ENCODE measurements around the gene USH2A.

Gene USH2A

DNA sequence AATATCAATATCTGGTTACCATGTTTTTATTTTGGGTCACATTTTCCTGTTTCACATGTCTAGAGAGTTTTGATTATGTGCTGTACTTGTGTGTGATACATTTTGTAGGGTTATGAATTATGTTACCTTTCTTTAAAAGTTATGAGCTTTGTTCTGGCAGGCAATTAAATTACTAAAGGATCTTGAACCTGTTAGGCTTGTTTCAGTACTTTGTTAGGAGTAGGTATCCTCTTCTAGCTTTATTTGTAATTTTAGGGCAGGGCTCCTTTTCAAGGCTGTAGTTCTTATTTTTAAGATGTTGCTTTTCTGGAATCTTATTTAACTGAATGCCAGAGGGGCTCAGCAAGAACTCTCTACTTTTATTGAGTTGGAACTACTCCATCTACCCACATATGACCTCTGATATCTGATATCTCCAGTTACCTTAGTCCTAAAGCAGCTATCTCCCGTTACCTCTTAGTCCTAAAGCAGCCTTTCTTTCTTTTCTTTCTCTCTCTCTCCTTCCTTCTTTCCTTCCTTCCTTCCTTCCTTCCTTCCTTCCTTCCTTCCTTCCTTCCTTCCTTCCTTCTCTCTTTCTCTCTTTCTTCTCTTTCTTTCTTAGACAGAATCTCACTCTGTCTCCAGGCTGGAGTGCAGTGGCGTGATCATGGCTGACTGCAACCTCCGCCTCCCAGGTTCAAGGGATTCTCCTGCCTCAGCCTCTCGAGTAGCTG, 832.3 kb downstream of the USH2A start:
- no peaks in the 10 kb centered on the region for H3K9me3 ChIP-seq (ENCODE audit: insufficient read depth, low read length)
- no peaks in the 10 kb centered on the region for H3K9me2 ChIP-seq (replicated peaks; ENCODE audit: insufficient read depth, low read length)
- no peak overlapping the region for H3K27ac ChIP-seq (ENCODE audit: low read depth, low read length)
- no peaks in the 10 kb centered on the region for H4K20me1 ChIP-seq (ENCODE audit: low read depth, low read length)
- H3K36me3 ChIP-seq (ENCODE audit: low read length): no peaks in the 10 kb centered on the region
- H2AFZ ChIP-seq (ENCODE audit: low read depth, low read length, severe bottlenecking): no peak overlapping the region
- H3K4me2 ChIP-seq (ENCODE audit: low read depth, low read length, poor library complexity, severe bottlenecking): no peak overlapping the region
- TF ChIP-seq EZH2phosphoT487 (conservative IDR thresholded peaks at IDR 0.05; ENCODE audit: low read length) (no peak), CTCF (IDR thresholded peaks at IDR 0.05; ENCODE audit: insufficient read depth, low read length, poor library complexity, severe bottlenecking) (no peak)
- H3K79me2 ChIP-seq (ENCODE audit: insufficient read depth, low read length): no peaks in the 10 kb centered on the region
- H3K27me3 ChIP-seq (ENCODE audit: low read length): no peaks in the 10 kb centered on the region
- no peaks in the 10 kb centered on the region for H3F3A ChIP-seq (ENCODE audit: insufficient read depth)
- H3K9ac ChIP-seq (ENCODE audit: low read length): no peak overlapping the region
- no peak overlapping the region for H3K4me3 ChIP-seq (ENCODE audit: insufficient read depth, low read length, poor library complexity, severe bottlenecking)

GRCh38 chr1:215589650-215590435, 833.4 kb downstream of the USH2A start:
- H3K9me2 ChIP-seq (replicated peaks; ENCODE audit: insufficient read depth, low read length): no peaks in the 10 kb centered on the region
- H3K27ac ChIP-seq (ENCODE audit: low read depth, low read length): no peak overlapping the region
- H3K36me3 ChIP-seq (ENCODE audit: low read length): no peaks in the 10 kb centered on the region
- no peaks in the 10 kb centered on the region for H4K20me1 ChIP-seq (ENCODE audit: low read depth, low read length)
- H3K9ac ChIP-seq (ENCODE audit: low read length): no peak overlapping the region
- H2AFZ ChIP-seq (ENCODE audit: low read depth, low read length, severe bottlenecking): no peak overlapping the region
- no peaks in the 10 kb centered on the region for H3K79me2 ChIP-seq (ENCODE audit: insufficient read depth, low read length)
- H3K4me3 ChIP-seq (ENCODE audit: insufficient read depth, low read length, poor library complexity, severe bottlenecking): no peak overlapping the region
- no peak for TF ChIP-seq CTCF (IDR thresholded peaks at IDR 0.05; ENCODE audit: insufficient read depth, low read length, poor library complexity, severe bottlenecking)
- no peak for TF ChIP-seq EZH2phosphoT487 (conservative IDR thresholded peaks at IDR 0.05; ENCODE audit: low read length)
- H3K4me2 ChIP-seq (ENCODE audit: low read depth, low read length, poor library complexity, severe bottlenecking): no peak overlapping the region
- no peaks in the 10 kb centered on the region for H3K9me3 ChIP-seq (ENCODE audit: insufficient read depth, low read length)
- no peaks in the 10 kb centered on the region for H3K27me3 ChIP-seq (ENCODE audit: low read length)
- no peaks in the 10 kb centered on the region for H3F3A ChIP-seq (ENCODE audit: insufficient read depth)

- H4K20me1 ChIP-seq (ENCODE audit: low read depth, low read length): no peaks in the 10 kb centered on the region
- H3K27me3 ChIP-seq (ENCODE audit: low read length): no peaks in the 10 kb centered on the region
- no peaks in the 10 kb centered on the region for H3K9me3 ChIP-seq (ENCODE audit: insufficient read depth, low read length)
- no peak overlapping the region for H3K4me2 ChIP-seq (ENCODE audit: low read depth, low read length, poor library complexity, severe bottlenecking)
- H3K9me2 ChIP-seq (replicated peaks; ENCODE audit: insufficient read depth, low read length): no peaks in the 10 kb centered on the region
- no peak overlapping the region for H3K9ac ChIP-seq (ENCODE audit: low read length)
- no peak overlapping the region for H2AFZ ChIP-seq (ENCODE audit: low read depth, low read length, severe bottlenecking)
- no peak overlapping the region for H3K4me3 ChIP-seq (ENCODE audit: insufficient read depth, low read length, poor library complexity, severe bottlenecking)
- TF ChIP-seq CTCF (IDR thresholded peaks at IDR 0.05; ENCODE audit: insufficient read depth, low read length, poor library complexity, severe bottlenecking) (no peak), EZH2phosphoT487 (conservative IDR thresholded peaks at IDR 0.05; ENCODE audit: low read length) (no peak)
- no peak overlapping the region for H3K27ac ChIP-seq (ENCODE audit: low read depth, low read length)
- no peaks in the 10 kb centered on the region for H3F3A ChIP-seq (ENCODE audit: insufficient read depth)
- no peaks in the 10 kb centered on the region for H3K79me2 ChIP-seq (ENCODE audit: insufficient read depth, low read length)
- no peaks in the 10 kb centered on the region for H3K36me3 ChIP-seq (ENCODE audit: low read length)
These were observed 838.9 kb downstream of the USH2A start for GRCh38 chr1:215584389-215584788.

Measured in SU-DHL-6 (cell line).